NCI-H2107 treated with DMSO at 0.1 percent for 48 hours (cell line): ENCODE measurements around the gene DAGLB.
"Not testable (repeated sequence)": the region's sequence is repeated elsewhere in the genome, so short reads cannot be mapped to it uniquely, and the experiment has no call there.

ENCODE experiments used
- DNase-seq: peaks from one replicate; lab custom pipeline; 2025; ENCODE audit not compliant: unreplicated experiment; lab: John Stamatoyannopoulos, UW

Gene DAGLB

GRCh38 chr7:6461946-6462550 lies 14.3 kb upstream of the DAGLB start:
- DNase-seq, result no peak

- no peak for DNase-seq
Measured at GRCh38 chr7:6460990-6461584, 13.3 kb upstream of the DAGLB start.

DNA sequence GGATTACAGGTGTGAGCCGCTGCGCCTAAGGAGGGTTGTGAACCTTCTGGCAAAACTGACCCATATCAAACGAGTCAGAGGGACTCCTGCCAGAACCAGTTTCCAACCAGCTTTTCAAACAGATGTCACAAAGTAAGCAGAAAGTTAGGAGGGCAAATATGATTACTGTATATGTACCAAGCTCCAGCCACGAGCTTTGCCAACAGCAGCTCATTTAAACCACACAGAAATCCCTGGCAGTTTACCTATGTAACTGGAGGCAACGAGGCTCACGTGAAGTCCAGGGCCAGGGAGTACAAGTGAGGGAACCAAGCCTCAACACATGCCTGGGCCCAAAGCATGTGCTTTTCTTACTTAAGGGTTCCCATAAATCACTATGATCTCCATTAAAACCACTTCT lies 12.5 kb upstream of the DAGLB start:
- DNase-seq, result no peak

- DNase-seq, result not testable (repeated sequence)
Measured at GRCh38 chr7:6458676-6459075, 10.9 kb upstream of the DAGLB start.

GRCh38 chr7:6453734-6454133 lies 6.0 kb upstream of the DAGLB start:
- DNase-seq, result no peak

GRCh38 chr7:6451224-6451705 lies 3.5 kb upstream of the DAGLB start:
- DNase-seq, result no peak

- DNase-seq, result not testable (repeated sequence)
Measured at GRCh38 chr7:6450591-6450990, 2.8 kb upstream of the DAGLB start.

- DNase-seq, result not testable (repeated sequence)
Measured at GRCh38 chr7:6449884-6450283, 2.1 kb upstream of the DAGLB start.

DNA sequence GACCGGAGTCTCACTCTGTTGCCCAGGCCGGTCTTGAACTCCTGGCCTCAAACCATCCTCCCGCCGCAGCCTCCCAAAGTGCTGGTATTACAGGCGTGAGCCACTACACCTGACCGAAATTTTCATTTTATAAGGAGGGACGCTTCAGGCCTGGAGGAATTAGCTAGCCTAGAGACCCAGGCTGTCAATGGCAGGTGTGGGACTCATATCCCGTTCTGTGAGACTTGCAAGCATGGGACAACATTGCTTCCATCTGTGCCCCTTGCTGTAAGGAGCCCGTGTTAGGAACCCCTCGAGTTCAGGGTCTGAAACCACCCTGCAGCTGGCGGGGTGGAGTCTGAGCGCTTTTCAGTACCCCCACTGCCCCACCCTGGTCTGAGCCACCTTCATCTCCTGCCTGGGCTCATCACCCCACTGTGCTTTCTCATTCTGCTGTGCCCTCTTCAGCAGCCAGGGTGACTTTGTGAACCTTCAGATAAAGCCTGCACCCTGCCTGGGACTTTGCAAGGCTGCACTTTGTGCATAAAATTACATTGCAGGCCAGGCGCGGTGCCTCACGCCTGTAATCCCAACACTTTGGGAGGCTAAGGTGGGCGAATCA lies 1.3 kb upstream of the DAGLB start:
- DNase-seq, result no peak

DNA sequence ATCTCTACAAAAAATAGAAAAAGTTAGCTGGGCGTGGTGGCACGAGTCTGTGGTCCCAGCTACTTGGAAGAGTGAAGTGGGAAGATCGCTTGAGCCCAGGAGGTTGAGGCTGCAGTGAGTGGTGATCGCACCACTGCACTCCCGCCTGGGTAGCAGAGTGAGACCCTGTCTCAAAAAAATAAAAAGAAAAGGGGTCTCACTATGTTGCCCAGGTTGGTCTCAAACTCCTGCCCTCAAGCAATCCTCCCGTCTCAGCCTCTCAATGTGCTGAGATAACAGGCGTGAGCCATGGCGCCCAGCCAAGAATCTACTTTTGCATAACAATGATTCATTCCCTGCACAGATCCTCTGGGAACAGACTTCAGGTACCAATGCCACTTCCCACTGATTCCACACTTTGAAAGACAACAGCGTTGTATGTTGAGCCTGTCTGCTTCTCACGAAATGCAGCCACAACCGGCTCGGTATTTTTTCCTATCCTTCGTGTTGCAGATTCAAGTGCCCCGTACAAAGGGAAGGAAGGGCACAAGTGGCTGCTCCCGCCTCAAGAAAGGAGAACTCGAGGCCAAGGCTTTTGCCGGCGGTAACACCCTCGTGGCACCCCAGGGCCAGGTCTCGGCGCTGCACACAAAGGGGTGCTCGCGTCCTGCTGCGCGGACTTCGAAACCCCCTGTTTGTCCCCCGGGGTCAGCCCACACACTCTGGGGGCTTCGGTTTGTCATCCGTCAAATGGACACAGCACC lies 745 bp downstream of the DAGLB start:
- peak; percentile 82 for DNase-seq

- peak; percentile 74 for DNase-seq
Measured at GRCh38 chr7:6444516-6445269, 3.1 kb downstream of the DAGLB start.

- no peak for DNase-seq
Measured at GRCh38 chr7:6443372-6443941, 4.3 kb downstream of the DAGLB start.

DNA sequence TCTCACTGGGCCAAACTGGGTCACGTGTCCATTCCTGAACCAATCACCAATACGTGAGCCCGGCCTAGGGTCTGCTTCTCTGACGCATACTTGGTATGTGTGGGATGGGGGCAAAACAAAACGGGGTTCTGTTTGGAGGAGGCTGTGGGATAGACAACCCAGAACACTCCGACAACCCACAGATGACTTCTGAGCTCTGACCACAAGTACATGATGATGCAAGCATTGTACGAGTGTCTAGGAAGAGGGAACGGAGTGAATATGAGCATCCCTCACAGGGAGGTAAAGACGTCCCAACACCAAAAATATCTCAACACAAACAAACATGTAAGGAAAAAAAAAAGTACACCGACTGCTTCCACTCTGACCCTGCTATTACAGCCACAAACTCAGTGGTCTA lies 5.6 kb downstream of the DAGLB start:
- DNase-seq, result no peak

- no peak for DNase-seq
Measured at GRCh38 chr7:6440381-6440780, 7.4 kb downstream of the DAGLB start.

- DNase-seq, result no peak
Measured at GRCh38 chr7:6438427-6438826, 9.3 kb downstream of the DAGLB start.

GRCh38 chr7:6437251-6437650 lies 10.5 kb downstream of the DAGLB start:
- no peak for DNase-seq

- DNase-seq, result no peak
Measured at GRCh38 chr7:6436385-6436685, 11.4 kb downstream of the DAGLB start.

GRCh38 chr7:6435486-6436384 lies 12.0 kb downstream of the DAGLB start:
- DNase-seq, result peak; percentile 53

DNA sequence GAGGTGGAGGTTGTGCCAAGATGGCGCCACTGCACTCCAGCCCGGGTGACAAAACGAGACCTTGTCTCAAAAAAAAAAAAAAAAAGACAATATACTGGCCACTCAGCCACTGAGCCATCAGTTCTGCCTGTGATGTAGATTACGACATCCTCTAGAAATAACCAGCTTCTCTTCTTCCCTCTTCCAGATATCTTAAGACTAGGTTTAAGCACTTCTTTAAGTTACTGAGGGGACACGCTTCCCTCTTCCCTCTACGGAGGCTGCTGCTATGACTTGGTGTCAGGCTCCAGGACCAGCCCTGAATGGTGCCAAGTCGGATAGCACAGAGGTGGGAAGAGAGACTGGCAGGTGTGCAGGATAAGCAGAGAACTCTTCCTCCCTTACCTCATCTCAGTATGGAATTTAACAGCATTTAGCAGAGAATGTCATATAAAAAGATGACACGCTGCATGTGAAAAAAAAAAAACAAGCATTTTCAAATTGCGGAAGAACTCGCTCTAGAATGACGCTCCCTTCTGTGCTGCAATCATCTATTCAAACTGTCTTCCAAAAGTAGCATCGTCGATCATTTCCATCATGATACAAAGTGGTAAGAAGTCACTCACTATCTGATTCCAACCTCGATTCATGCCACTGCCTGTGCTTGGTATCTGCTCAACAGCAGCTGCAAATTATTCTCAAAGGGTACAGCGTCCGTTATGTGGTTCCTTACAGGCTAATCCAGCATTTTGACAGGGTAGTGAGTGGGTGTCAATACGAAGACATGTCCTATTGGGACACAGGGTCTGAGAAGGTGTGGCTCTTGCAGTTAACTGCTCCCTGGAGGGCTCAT lies 13.8 kb downstream of the DAGLB start:
- no peak for DNase-seq
